Frontal cortex (tissue), 4 donors: Measurements from ENCODE around the gene DZIP1. TPM values are rescaled to one million over a fixed set of nuclear protein-coding genes. Genes with fewer than 3 reads are reported as not detected.
"Not testable (repeated sequence)": the region's sequence is repeated elsewhere in the genome, so short reads cannot be mapped to it uniquely, and the experiment has no call there.

Experiments used
- DNase-seq, 2 donors: peaks; one replicate each; pipeline ENCODE4 v3.0.0; 2012; ENCODE audit warnings: low spot score in 2 of 2
- FAIRE-seq: peaks from 2 replicates; lab custom pipeline; 2012; peaks lifted over from hg19 to GRCh38; lab: Jason Lieb, UNC
- total RNA-seq: library from RNA; depleted of rRNA; stranded (reverse); fragments of >200 nt; gene quantifications from one replicate; pipeline ENCODE4 v1.2.3, GENCODE V29; 2014
- donor health status: control.
- donor health status: control.
- donor health status: control.

DZIP1 gene
- total RNA-seq, 1 donor from 2014 or later = 47.3 TPM

DNA sequence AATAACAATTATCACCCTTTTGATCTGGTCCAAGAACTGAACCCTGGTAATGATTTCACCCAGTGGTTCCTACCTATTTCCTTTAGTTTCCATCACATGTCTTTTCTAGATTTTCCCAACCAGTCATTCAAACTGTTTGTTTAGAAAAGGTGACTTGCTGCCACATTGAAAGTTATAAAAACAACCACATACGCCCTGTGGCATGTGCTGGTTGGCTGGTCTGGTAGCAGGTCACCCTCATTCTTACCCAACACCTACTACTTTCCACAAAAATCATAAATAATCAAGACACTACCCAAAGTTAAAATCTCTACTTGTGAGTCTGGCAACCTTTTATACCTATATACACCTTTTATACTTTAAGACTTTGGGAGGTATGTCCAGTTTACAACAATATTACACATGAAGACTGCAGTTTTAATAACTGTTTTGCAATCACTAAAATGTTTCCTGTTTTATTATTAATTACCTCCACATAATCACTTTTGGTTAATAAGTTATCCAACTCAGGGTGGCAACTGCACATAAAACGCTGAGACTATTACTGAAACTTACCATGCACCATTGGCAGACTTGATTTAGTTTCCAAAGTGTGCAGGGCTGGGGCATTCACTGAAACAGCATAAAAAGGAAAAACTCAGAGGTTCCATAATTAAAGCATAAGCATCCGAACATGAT, 38.9 kb downstream of the DZIP1 start:
- FAIRE-seq (no peak), DNase-seq (no peak)

DNA sequence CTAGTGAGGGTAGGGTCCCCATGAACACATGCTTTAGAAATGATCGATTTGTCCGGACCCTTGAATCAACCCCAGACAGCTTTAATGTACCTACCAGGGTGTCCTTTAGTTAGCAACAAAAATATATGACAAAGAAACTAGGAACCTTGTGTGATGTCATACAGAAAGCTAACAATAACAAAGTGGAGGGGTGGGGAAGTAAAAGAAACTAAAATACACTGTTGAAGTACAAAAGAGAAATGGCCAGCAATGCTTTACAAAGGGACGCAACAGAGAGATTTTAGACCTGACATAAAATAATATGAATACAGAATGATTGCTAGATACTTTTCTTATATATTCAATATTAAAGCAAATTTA, 40.0 kb downstream of the DZIP1 start:
- FAIRE-seq (no peak), DNase-seq (no peak)

DNA sequence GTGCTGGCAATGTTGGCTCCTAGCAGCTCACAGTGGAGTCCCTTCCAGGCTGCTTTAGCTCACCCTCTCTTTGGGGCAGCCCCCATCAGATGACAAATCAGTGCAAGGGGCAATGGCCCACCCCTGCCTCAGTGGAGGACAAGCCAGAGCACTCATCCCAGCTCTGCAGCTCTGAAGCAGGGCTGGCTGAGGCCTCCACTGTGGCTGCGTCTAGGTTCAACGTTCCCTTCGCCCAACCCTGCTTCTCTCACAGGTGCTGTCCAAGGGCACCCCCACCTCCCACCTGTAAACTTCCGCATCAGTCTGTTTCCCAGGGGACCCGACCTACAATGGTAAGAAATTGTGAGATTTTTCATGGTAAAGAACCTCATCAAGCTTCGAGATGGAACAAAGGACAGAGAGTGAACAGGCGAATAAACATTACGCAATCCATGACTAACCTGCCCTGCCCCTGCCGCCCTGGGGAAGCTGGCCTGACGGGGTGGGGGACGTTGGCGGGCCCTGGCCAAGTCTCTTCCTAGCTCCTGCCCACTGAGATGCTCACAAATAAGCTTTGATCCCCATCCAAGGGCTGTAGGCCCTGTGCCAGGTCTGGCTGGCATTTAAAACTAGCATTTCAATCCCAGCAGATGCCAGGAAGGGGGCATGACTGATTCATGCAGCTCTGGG, 40.5 kb downstream of the DZIP1 start:
- peak in 1 of 2 donors; percentile 25 for DNase-seq
- FAIRE-seq = no peak

DNA sequence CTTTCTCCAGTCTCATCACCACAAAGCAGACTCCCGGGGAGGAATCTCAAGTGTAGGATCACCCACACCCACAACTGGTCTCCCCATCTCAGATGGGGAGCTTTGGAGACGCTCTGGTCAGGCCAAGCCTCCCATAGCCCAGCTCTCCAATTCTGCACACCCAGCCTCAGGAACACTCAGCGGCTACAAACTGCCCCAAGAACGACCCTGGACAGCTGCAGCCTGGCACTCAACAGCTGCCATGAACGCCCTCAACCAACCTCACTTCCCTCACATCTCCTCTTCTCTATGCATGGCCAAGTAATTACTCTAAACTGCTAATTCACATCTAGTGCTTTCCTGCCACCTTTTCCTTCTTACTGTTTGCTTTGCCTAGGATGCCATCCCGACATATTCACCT, 42.6 kb downstream of the DZIP1 start:
- no peak for DNase-seq
- FAIRE-seq = no peak

DNA sequence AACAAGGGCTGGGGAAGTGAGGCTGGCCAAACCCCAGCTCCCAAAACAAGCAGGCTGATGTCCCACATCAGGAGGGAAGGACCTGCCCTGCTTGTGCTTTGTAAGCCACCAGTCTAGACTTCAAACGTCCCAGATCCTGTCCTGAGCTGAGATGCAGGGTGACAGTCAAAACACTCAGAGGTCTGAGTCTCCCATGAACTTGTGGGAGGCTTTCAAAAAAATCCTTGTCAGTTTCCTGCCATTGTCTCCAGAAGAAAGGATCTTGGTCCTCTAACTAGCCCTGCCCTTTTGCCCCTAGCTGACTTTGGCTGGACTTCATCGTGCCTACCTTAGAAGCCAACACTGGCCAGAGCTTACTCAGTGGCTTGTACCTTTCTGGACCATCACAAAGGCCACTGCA, 43.3 kb downstream of the DZIP1 start:
- FAIRE-seq (no peak), DNase-seq (no peak)

GRCh38 chr13:95596701-95597100, 47.8 kb downstream of the DZIP1 start:
- FAIRE-seq (no peak), DNase-seq (no peak)

GRCh38 chr13:95593462-95593861, 51.0 kb downstream of the DZIP1 start:
- DNase-seq (no peak), FAIRE-seq (no peak)

- FAIRE-seq (no peak), DNase-seq (no peak)
Measured at GRCh38 chr13:95588721-95589120, 55.8 kb downstream of the DZIP1 start.

DNA sequence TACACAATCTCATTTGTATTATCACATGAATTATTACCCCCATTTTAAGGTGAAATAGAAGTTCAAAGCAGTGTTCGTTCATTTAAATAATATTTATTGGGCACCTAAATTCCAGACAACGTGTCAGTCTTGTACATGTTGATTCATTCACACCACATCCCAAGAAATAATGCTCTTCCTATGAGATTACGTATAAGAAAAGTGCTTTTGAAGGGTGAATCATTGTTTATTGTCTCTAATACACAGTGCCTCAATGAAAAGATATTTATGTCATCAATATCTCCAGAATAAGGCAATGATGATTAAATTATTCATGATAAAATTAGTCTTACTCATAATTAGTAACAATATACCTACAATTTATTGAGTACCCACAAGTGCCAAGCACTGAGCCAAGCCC, 56.4 kb downstream of the DZIP1 start:
- no peak for DNase-seq
- FAIRE-seq = no peak

DNA sequence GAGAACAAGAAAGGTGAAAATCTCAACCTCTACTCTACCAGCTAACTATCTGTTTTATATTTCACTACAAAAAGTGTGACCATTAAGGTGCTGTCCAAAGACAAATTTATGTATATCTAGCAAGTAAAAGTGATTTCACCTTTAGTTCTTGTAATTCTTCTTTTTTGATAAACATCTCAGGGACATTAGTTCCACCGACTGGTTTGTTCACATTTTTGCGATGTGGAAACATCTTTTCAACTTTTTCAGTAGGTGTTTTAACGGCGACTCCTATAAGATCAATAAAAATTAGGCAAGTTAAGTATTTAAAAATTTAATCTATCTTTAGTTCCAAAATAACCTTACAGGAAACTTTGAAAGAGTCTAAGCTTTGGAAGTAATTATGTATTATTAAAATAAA, 58.6 kb downstream of the DZIP1 start:
- DNase-seq = no peak
- FAIRE-seq = no peak

- DNase-seq (no peak), FAIRE-seq (no peak)
Measured at GRCh38 chr13:95579303-95579702, 65.2 kb downstream of the DZIP1 start.

DNA sequence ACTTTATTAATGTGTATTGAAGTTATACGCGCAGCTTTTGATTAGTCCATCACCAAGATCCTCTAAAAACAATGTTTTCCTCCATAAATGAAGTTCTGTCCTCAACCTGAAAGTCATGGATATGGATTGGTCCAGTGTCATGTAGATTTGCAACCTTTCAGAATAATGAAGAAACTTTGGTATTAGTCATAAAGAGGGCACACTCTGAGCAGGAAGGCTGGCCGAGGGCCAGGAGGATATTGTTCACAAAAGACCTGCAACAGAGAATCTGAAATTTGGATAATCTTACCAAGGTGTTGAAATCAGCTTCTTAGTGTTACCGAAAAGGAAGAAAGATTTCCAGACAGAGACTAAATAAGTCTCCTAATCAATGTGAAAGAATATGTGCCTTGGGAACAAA, 71.3 kb downstream of the DZIP1 start:
- no peak for FAIRE-seq
- DNase-seq = no peak

DNA sequence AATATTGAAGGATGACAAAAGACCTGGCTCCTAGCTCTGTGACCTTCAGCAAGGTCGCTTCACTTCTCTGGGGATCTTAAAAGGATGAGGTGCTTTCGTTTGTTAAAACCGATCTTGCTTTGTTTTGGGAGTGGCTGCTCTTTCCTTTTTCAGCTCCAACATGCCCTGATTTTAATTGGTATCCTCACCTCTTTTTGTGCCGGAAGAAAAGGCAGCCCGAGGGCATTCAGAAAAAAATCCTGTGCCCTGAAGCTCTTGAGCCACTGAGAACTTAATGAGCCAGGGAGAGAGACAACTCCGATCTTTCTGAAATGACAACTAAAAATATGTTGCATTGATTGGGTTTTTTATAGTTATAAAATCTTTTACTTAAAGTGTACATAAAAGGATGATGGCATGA, 72.6 kb downstream of the DZIP1 start:
- DNase-seq (no peak), FAIRE-seq (no peak)

GRCh38 chr13:95570016-95570415, 74.5 kb downstream of the DZIP1 start:
- DNase-seq (no peak), FAIRE-seq (no peak)

DNA sequence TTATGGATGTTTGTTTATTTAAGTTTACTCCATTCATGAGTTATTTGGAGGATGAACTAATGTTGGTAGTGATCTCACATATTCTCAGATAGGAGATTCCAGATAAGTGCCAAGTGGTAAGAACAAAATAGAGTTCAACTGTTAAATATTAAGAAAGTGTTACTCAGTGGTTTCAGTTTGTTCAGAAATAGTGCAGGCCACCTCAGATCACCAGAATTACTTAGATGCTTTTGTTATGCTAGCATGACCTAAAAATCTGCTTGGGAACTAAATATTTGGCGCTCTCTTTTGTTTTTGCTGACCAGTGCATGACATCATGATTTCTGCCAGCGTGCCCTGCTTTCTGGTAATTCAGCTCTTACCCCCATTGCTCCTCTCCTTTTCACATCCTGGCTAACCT, 76.4 kb downstream of the DZIP1 start:
- FAIRE-seq (no peak), DNase-seq (no peak)

DNA sequence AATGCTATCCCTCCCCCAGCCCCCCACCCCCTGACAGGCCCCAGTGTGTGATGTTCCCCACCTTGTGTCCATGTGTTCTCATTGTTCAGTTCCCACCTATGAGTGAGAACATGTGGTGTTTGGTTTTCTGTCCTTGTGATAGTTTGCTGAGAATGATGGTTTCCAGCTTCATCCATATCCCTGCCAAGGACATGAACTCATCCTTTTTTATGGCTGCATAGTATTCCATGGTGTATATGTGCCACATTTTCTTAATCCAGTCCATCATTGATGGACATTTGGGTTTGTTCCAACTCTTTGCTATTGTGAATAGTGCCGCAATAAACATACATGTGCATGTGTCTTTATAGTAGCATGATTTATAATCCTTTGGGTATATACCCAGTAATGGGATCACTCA, 78.7 kb downstream of the DZIP1 start:
- DNase-seq, FAIRE-seq: not testable (repeated sequence)

DNA sequence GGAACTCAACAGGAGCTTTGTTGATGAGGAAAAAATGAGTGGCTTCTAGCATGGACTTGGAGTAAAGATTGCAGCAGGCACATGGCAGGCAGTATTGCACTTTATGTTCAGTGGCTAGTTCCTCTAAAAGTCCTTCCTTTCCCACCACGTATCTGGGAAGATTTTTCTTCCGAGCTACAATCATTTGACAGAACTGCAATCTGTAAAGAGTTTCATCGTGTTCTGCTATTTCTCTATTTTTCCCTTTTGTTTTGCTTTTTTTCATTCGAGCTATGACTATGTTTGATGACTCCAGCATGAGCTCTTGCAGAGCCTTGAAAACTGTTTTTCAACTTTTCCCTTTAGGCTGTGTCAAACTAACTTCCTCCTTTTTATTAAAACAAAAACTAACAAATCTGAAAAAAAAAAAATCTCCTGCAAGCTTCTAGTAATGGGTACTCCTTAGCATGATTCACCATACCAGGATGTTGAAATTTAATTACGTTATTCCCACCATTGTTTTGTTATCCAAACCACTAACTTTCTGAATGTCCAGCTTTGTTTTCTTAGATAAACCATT, 79.7 kb downstream of the DZIP1 start:
- FAIRE-seq (no peak), DNase-seq (no peak)

DNA sequence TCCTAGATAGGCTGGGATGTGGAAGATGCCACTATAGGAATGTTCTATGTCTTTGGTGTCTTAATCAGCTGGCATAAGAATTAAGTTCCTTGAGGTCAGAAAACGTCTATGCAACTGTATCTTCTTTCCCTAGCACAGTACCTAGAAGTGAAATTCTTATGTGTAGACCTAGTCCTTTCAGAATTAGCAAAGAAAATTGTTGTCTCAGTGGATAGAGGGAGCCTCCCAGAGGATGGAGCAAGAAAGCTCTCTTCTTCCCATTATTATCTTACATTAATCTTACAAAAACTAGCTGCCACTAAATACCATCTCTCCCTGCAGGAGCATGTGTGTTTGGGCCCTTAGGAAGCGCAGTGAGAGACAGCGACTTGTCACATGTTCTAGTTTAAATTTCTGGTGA, 80.4 kb downstream of the DZIP1 start:
- DNase-seq (no peak), FAIRE-seq (no peak)

DNA sequence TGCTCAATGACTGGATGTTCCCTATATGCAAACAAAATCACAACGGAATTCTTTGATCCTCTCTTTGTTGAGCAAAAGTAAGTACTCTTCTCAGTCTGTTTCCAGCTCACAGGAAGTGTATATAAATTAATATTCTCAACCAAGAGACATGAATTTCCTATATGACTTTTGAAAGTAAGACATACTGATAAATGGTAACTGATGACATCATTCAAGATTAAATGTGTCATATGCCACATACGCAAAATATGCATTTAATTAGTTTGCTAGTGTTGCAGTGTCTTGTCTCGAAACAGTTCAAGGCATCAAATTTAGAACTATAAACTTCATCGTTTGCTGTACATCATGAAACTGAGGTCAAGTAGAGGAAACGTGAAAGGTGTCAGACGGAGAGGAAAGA, 84.1 kb downstream of the DZIP1 start:
- DNase-seq (no peak), FAIRE-seq (no peak)

- no peak for FAIRE-seq
Measured at GRCh38 chr13:95559100-95559499, 85.4 kb downstream of the DZIP1 start.

GRCh38 chr13:95557013-95557412, 87.5 kb downstream of the DZIP1 start:
- FAIRE-seq = no peak
- no peak for DNase-seq

More at GRCh38 chr13:95559100-95559499, 85.4 kb downstream of the DZIP1 start:
- no peak for DNase-seq
